Karpas-422 (cell line): ENCODE measurements around the gene GRK6. TPM values are rescaled to one million over a fixed set of nuclear protein-coding genes. Genes with fewer than 3 reads are reported as not detected.

Source experiments
- DNase-seq: peaks from one replicate; pipeline ENCODE4 v3.0.0-alpha.2; 2015
- H2AFZ ChIP-seq: fragments of 200-600 bp; sonication (generic); 2 replicates; pipeline ENCODE4 v1.6.1; 2014; ENCODE audit warnings: antibody characterized with exemption, low read length, mixed read lengths
- H3K27ac ChIP-seq: fragments of 200-600 bp; sonication (generic); 2 replicates; pipeline ENCODE4 v1.5.1; 2014; ENCODE audit warnings: mild to moderate bottlenecking, low read length, moderate library complexity
- H3K27me3 ChIP-seq: fragments of 200-600 bp; sonication (generic); 2 replicates; pipeline ENCODE4 v1.6.1; 2014; ENCODE audit warnings: low read length, mixed read lengths
- H3K36me3 ChIP-seq: fragments of 200-600 bp; sonication (generic); 2 replicates; pipeline ENCODE4 v1.6.1; 2014; ENCODE audit warnings: low read length, mixed read lengths; ENCODE audit not compliant: insufficient read depth
- H3K4me1 ChIP-seq: fragments of 200-600 bp; sonication (generic); 2 replicates; pipeline ENCODE4 v1.6.1; 2014; ENCODE audit warnings: mild to moderate bottlenecking, low read length, mixed read lengths
- H3K4me2 ChIP-seq: fragments of 200-600 bp; sonication (generic); 2 replicates; pipeline ENCODE4 v1.6.1; 2014; ENCODE audit warnings: low read length, low read depth, mild to moderate bottlenecking; ENCODE audit not compliant: poor library complexity, severe bottlenecking
- H3K4me3 ChIP-seq: fragments of 200-600 bp; sonication (generic); 2 replicates; pipeline ENCODE4 v1.5.1; 2014; ENCODE audit warnings: mild to moderate bottlenecking, antibody characterized with exemption, low read length, mixed read lengths
- H3K79me2 ChIP-seq: fragments of 200-600 bp; sonication (generic); 2 replicates; pipeline ENCODE4 v1.6.1; 2014; ENCODE audit warnings: mild to moderate bottlenecking, low read length, mixed read lengths
- H3K9ac ChIP-seq: fragments of 200-600 bp; sonication (generic); 2 replicates; pipeline ENCODE4 v1.6.0; 2014; ENCODE audit warnings: low read length
- H3K9me2 ChIP-seq: fragments of 200-600 bp; sonication (generic), shearing (Covaris generic); replicated peaks from 2 replicates; pipeline ENCODE4 v1.6.0; 2014; ENCODE audit warnings: mild to moderate bottlenecking, low read length, moderate library complexity; ENCODE audit not compliant: insufficient read depth
- H3K9me3 ChIP-seq: fragments of 300-700, 200-600 bp; sonication (generic); 2 replicates; pipeline ENCODE4 v1.6.1; 2014; ENCODE audit warnings: low read length, mixed read lengths
- H4K20me1 ChIP-seq: fragments of 200-600 bp; sonication (generic); 2 replicates; pipeline ENCODE4 v1.6.1; 2014; ENCODE audit warnings: mild to moderate bottlenecking, antibody characterized with exemption, low read length, low read depth; ENCODE audit not compliant: insufficient read depth
- total RNA-seq: library from RNA; depleted of rRNA; stranded (reverse); fragments of >200 nt; shearing (Covaris generic); gene quantifications from 2 replicates; pipeline ENCODE4 v1.2.3, GENCODE V29; 2014; ENCODE audit warnings: low replicate concordance

The GRK6 gene
- total RNA-seq, 1 experiment from 2014 or later, result 45.5 TPM

- Histone ChIP-seq H3K36me3 (no peaks in the 10 kb centered on the region), H3K9me2 (no peaks in the 10 kb centered on the region), H3K9ac (no peak overlapping the region), H3K4me3 (no peak overlapping the region), H3K9me3 (no peaks in the 10 kb centered on the region), H3K27ac (no peak overlapping the region), H3K27me3 (no peaks in the 10 kb centered on the region), H3K79me2 (no peaks in the 10 kb centered on the region), H2AFZ (no peak overlapping the region), H4K20me1 (no peaks in the 10 kb centered on the region), H3K4me2 (no peak overlapping the region), H3K4me1 (peaks cover 24% of the 10 kb centered on the region)
- DNase-seq, result no peak
Observed at GRCh38 chr5:177393206-177393765, 33.2 kb upstream of the GRK6 start.

GRCh38 chr5:177393990-177394389, 32.5 kb upstream of the GRK6 start:
- Histone ChIP-seq H3K79me2 (no peaks in the 10 kb centered on the region), H3K9me3 (no peaks in the 10 kb centered on the region), H3K9ac (no peak overlapping the region), H3K27me3 (no peaks in the 10 kb centered on the region), H3K27ac (no peak overlapping the region), H3K9me2 (no peaks in the 10 kb centered on the region), H3K4me2 (no peak overlapping the region), H3K4me1 (peaks cover 17% of the 10 kb centered on the region), H4K20me1 (no peaks in the 10 kb centered on the region), H3K4me3 (no peak overlapping the region), H3K36me3 (no peaks in the 10 kb centered on the region), H2AFZ (no peak overlapping the region)
- no peak for DNase-seq

GRCh38 chr5:177396078-177396477, 30.4 kb upstream of the GRK6 start:
- Histone ChIP-seq H3K36me3 (no peaks in the 10 kb centered on the region), H3K4me1 (peaks cover 3% of the 10 kb centered on the region; the same call in 1 of the 2 replicates), H3K9ac (no peak overlapping the region), H3K27me3 (no peaks in the 10 kb centered on the region), H2AFZ (no peak overlapping the region), H3K4me2 (no peak overlapping the region), H3K27ac (no peak overlapping the region), H4K20me1 (no peaks in the 10 kb centered on the region), H3K4me3 (no peak overlapping the region), H3K79me2 (no peaks in the 10 kb centered on the region), H3K9me3 (no peaks in the 10 kb centered on the region), H3K9me2 (no peaks in the 10 kb centered on the region)
- DNase-seq, result no peak

- Histone ChIP-seq H3K4me2 (no peak overlapping the region), H3K27ac (no peak overlapping the region), H3K4me1 (peaks cover 3% of the 10 kb centered on the region; the same call in 1 of the 2 replicates), H3K79me2 (no peaks in the 10 kb centered on the region), H3K9ac (no peak overlapping the region), H2AFZ (no peak overlapping the region), H3K27me3 (no peaks in the 10 kb centered on the region), H4K20me1 (no peaks in the 10 kb centered on the region), H3K9me2 (no peaks in the 10 kb centered on the region), H3K4me3 (no peak overlapping the region), H3K36me3 (no peaks in the 10 kb centered on the region), H3K9me3 (no peaks in the 10 kb centered on the region)
- DNase-seq, result no peak
Observed at GRCh38 chr5:177396807-177397206, 29.7 kb upstream of the GRK6 start.

GRCh38 chr5:177397875-177398390, 28.5 kb upstream of the GRK6 start:
- no peak for DNase-seq
- H3K9me2 ChIP-seq, result no peaks in the 10 kb centered on the region
- H3K27ac ChIP-seq, result no peak overlapping the region
- peaks cover 5% of the 10 kb centered on the region for H3K4me1 ChIP-seq
- no peaks in the 10 kb centered on the region for H3K36me3 ChIP-seq
- no peaks in the 10 kb centered on the region for H4K20me1 ChIP-seq
- H2AFZ ChIP-seq, result no peak overlapping the region
- H3K79me2 ChIP-seq, result no peaks in the 10 kb centered on the region
- no peak overlapping the region for H3K4me3 ChIP-seq
- no peaks in the 10 kb centered on the region for H3K27me3 ChIP-seq
- no peak overlapping the region for H3K4me2 ChIP-seq
- no peaks in the 10 kb centered on the region for H3K9me3 ChIP-seq
- H3K9ac ChIP-seq, result no peak overlapping the region

- Histone ChIP-seq H3K27me3 (no peaks in the 10 kb centered on the region), H3K79me2 (no peaks in the 10 kb centered on the region), H3K9ac (no peak within 1 kb of the TSS), H3K9me2 (no peaks in the 10 kb centered on the region), H3K36me3 (no peaks in the 10 kb centered on the region), H3K4me1 (peaks cover 25% of the 10 kb centered on the region), H3K4me3 (no peak within 1 kb of the TSS), H3K4me2 (no peak within 1 kb of the TSS), H3K9me3 (no peaks in the 10 kb centered on the region), H3K27ac (no peak within 1 kb of the TSS), H4K20me1 (no peaks in the 10 kb centered on the region), H2AFZ (no peak within 1 kb of the TSS)
- no peak for DNase-seq
Observed at GRCh38 chr5:177399997-177400868, 26.2 kb upstream of the GRK6 start, which contains the start of gene PFN3. Gene PFN3 (minus strand): TSS chr5:177400661. CDS start chr5:177400576, 85 bp downstream.

GRCh38 chr5:177402271-177403043, 24.0 kb upstream of the GRK6 start:
- peaks cover 28% of the 10 kb centered on the region for H3K4me1 ChIP-seq
- H3K27ac ChIP-seq, result no peak overlapping the region
- no peaks in the 10 kb centered on the region for H4K20me1 ChIP-seq
- no peaks in the 10 kb centered on the region for H3K27me3 ChIP-seq
- DNase-seq, result no peak
- no peaks in the 10 kb centered on the region for H3K9me3 ChIP-seq
- H3K9ac ChIP-seq, result peak overlapping the region; percentile 64
- H3K79me2 ChIP-seq, result no peaks in the 10 kb centered on the region
- no peaks in the 10 kb centered on the region for H3K36me3 ChIP-seq
- no peak overlapping the region for H2AFZ ChIP-seq
- H3K9me2 ChIP-seq, result no peaks in the 10 kb centered on the region
- peak overlapping the region; percentile 94 for H3K4me2 ChIP-seq
- H3K4me3 ChIP-seq, result peak overlapping the region; percentile 73; the same call in 1 of the 2 replicates
